GM12874 (cell line): ENCODE data around the gene C6orf89.

Experiments
- CTCF ChIP-seq: IDR thresholded peaks from 2 replicates; pipeline ENCODE4 v1.5.1; 2011; ENCODE audit warnings: low read depth, mild to moderate bottlenecking, control low read depth, low read length, moderate library complexity; ENCODE audit not compliant: insufficient read depth

The C6orf89 gene

GRCh38 chr6:36959555-36960250 is 74.0 kb downstream of the C6orf89 start:
- no peak for TF ChIP-seq CTCF

- no peak for TF ChIP-seq CTCF
These were observed 76.0 kb downstream of the C6orf89 start for GRCh38 chr6:36961441-36962435.

GRCh38 chr6:36962874-36963273 is 77.1 kb downstream of the C6orf89 start:
- no peak for TF ChIP-seq CTCF

- no peak for TF ChIP-seq CTCF
These were observed 77.9 kb downstream of the C6orf89 start for GRCh38 chr6:36963451-36964290.

- TF ChIP-seq CTCF = no peak
These were observed 78.6 kb downstream of the C6orf89 start for GRCh38 chr6:36964349-36964748.

GRCh38 chr6:36964908-36965307 is 79.2 kb downstream of the C6orf89 start:
- TF ChIP-seq CTCF = no peak

- no peak for TF ChIP-seq CTCF
These were observed 81.5 kb downstream of the C6orf89 start for GRCh38 chr6:36967301-36967700.
